HEK293 (cell line): ENCODE data around the gene NNT.
A peak's percentile ranks its signal among the peaks of the same experiment; 100 is the strongest.
"Not testable (repeated sequence)": the region's sequence is repeated elsewhere in the genome, so short reads cannot be mapped to it uniquely, and the experiment has no call there.

Experiments
- CTCF ChIA-PET: fragments of 350-600 bp; formaldehyde crosslinking; extraction: SDS; loops from one replicate; lab custom pipeline; 2021; ENCODE audit warnings: antibody characterized with exemption; lab: Yijun Ruan, JAX
- POLR2A ChIA-PET: fragments of 300-600 bp; formaldehyde crosslinking; extraction: SDS; loops from one replicate; lab custom pipeline; 2020; ENCODE audit warnings: antibody characterized with exemption, inconsistent platforms; lab: Yijun Ruan, JAX
- H3K27ac ChIP-seq: fragments of 200-500 bp; sonication (Bioruptor generic); 2 replicates; pipeline ENCODE4 v1.5.1; 2014; ENCODE audit warnings: low read depth, low read length, control low read depth, inconsistent platforms; ENCODE audit errors: extremely low read depth
- H3K36me3 ChIP-seq, 2 experiments: fragments of 200-500 bp in 1 of 2; sonication (Bioruptor generic) in 1 of 2; 1 replicate in 1 of 2; 2 replicates in 1 of 2; pipeline ENCODE4 v1.5.1; 2014 to 2017; ENCODE audit warnings: inconsistent platforms in 2 of 2, low read length in 2 of 2; ENCODE audit not compliant: control insufficient read depth in 2 of 2, insufficient read depth in 1 of 2
- H3K4me1 ChIP-seq: fragments of 200-500 bp; sonication (Bioruptor generic); 2 replicates; pipeline ENCODE4 v1.5.1; 2014; ENCODE audit warnings: mild to moderate bottlenecking, low read length, inconsistent platforms; ENCODE audit not compliant: control insufficient read depth, insufficient read depth
- H3K4me3 ChIP-seq: 2 replicates; pipeline ENCODE4 v1.5.1; 2011; ENCODE audit warnings: low read depth, mild to moderate bottlenecking, control low read depth, low read length, moderate library complexity
- H3K9me3 ChIP-seq: fragments of 200-500 bp; sonication (Bioruptor generic); 2 replicates; pipeline ENCODE4 v1.5.1; 2014; ENCODE audit warnings: low read depth, low read length, inconsistent platforms; ENCODE audit not compliant: control insufficient read depth, insufficient read depth
- AEBP2 ChIP-seq: fragments of 450-650 bp; formaldehyde crosslinking; IDR thresholded peaks from 2 replicates; pipeline ENCODE4 v1.5.1; 2016; ENCODE audit warnings: missing biosample characterization, missing genetic modification characterization, borderline replicate concordance
- HIC1 ChIP-seq: fragments of 450-650 bp; formaldehyde crosslinking; IDR thresholded peaks from 2 replicates; pipeline ENCODE4 v1.5.1; 2016; ENCODE audit warnings: missing biosample characterization, missing genetic modification characterization
- MYNN ChIP-seq: fragments of 450-650 bp; formaldehyde crosslinking; IDR thresholded peaks from 2 replicates; pipeline ENCODE4 v1.5.1; 2016; ENCODE audit warnings: missing biosample characterization, missing genetic modification characterization, borderline replicate concordance
- PRDM6 ChIP-seq: fragments of 450-650 bp; formaldehyde crosslinking; IDR thresholded peaks from 2 replicates; pipeline ENCODE4 v1.5.1; 2017; ENCODE audit warnings: missing biosample characterization, missing genetic modification characterization
- REPIN1 ChIP-seq: fragments of 450-650 bp; formaldehyde crosslinking; IDR thresholded peaks from 2 replicates; pipeline ENCODE4 v1.5.1; 2017; ENCODE audit warnings: missing biosample characterization, missing genetic modification characterization, low read depth
- ZFP37 ChIP-seq: fragments of 450-650 bp; formaldehyde crosslinking; IDR thresholded peaks from 2 replicates; pipeline ENCODE4 v1.5.1; 2016; ENCODE audit warnings: missing biosample characterization, missing genetic modification characterization
- ZNF121 ChIP-seq: fragments of 450-650 bp; formaldehyde crosslinking; IDR thresholded peaks from 2 replicates; pipeline ENCODE4 v1.5.1; 2016; ENCODE audit warnings: missing biosample characterization, missing genetic modification characterization
- ZNF146 ChIP-seq: fragments of 450-650 bp; formaldehyde crosslinking; IDR thresholded peaks from 2 replicates; pipeline ENCODE4 v1.5.1; 2016; ENCODE audit warnings: missing biosample characterization, missing genetic modification characterization
- ZNF169 ChIP-seq: fragments of 450-650 bp; formaldehyde crosslinking; IDR thresholded peaks from 2 replicates; pipeline ENCODE4 v1.5.1; 2016; ENCODE audit warnings: missing biosample characterization, missing genetic modification characterization
- ZNF280D ChIP-seq: fragments of 450-650 bp; formaldehyde crosslinking; IDR thresholded peaks from 2 replicates; pipeline ENCODE4 v1.5.1; 2016; ENCODE audit warnings: missing biosample characterization, missing genetic modification characterization
- ZNF580 ChIP-seq: fragments of 450-650 bp; formaldehyde crosslinking; IDR thresholded peaks from 2 replicates; pipeline ENCODE4 v1.5.1; 2016; ENCODE audit warnings: missing biosample characterization, missing genetic modification characterization
- ZNF624 ChIP-seq: fragments of 450-650 bp; formaldehyde crosslinking; IDR thresholded peaks from 2 replicates; pipeline ENCODE4 v1.5.1; 2017; ENCODE audit warnings: missing biosample characterization, missing genetic modification characterization
- ZNF645 ChIP-seq: fragments of 450-650 bp; formaldehyde crosslinking; IDR thresholded peaks from 2 replicates; pipeline ENCODE4; 2016; ENCODE audit warnings: missing biosample characterization, missing genetic modification characterization
- ZNF704 ChIP-seq: fragments of 450-650 bp; formaldehyde crosslinking; IDR thresholded peaks from 2 replicates; pipeline ENCODE4 v1.5.1; 2016; ENCODE audit warnings: missing biosample characterization, missing genetic modification characterization

NNT gene

GRCh38 chr5:43667379-43667778 lies 64.4 kb downstream of the NNT start:
- H3K36me3 ChIP-seq, H3K9me3 ChIP-seq, H3K4me3 ChIP-seq, H3K4me1 ChIP-seq, POLR2A ChIA-PET, H3K27ac ChIP-seq, CTCF ChIA-PET: not testable (repeated sequence)
- TF ChIP-seq ZNF580 (tag by site-specific recombination) (peak; percentile 35; the same call in 1 of the 2 replicates), ZNF146 (tag by site-specific recombination) (peak; percentile 95), ZNF280D (tag by site-specific recombination) (0 out of 2 replicates have a peak, but pooled peaks have one; percentile 45)

GRCh38 chr5:43674536-43674935 lies 71.6 kb downstream of the NNT start:
- Histone ChIP-seq H3K4me3 (no peak overlapping the region), H3K36me3 (peaks cover 0 to 14% of the 10 kb centered on the region in 2 experiments; a peak in 2 of 3 replicates), H3K27ac (no peak overlapping the region), H3K4me1 (no peaks in the 10 kb centered on the region), H3K9me3 (no peaks in the 10 kb centered on the region)
- POLR2A ChIA-PET = no interaction called here
- CTCF ChIA-PET = interaction anchor here (0.6 kb wide), 1 partner anchor 27 kb away, joined by 4 read pairs; no protein-coding TSS in a partner anchor
- no peak for TF ChIP-seq HIC1
- TF ChIP-seq REPIN1 (tag by site-specific recombination) = no peak
- no peak for TF ChIP-seq ZNF624 (tag by site-specific recombination)
- no peak for TF ChIP-seq ZNF169 (tag by site-specific recombination)
- no peak for TF ChIP-seq PRDM6
- no peak for TF ChIP-seq ZNF645 (tag by site-specific recombination)
- no peak for TF ChIP-seq ZNF704 (tag by site-specific recombination)
- TF ChIP-seq MYNN (tag by site-specific recombination) = no peak
- TF ChIP-seq AEBP2 = no peak
- no peak for TF ChIP-seq ZFP37 (tag by site-specific recombination)
- TF ChIP-seq ZNF121 (tag by site-specific recombination) = no peak
